Astrocyte (in vitro differentiated cells and primary cell): ENCODE measurements around the gene POLR1C.
"Not testable (repeated sequence)": the region's sequence is repeated elsewhere in the genome, so short reads cannot be mapped to it uniquely, and the experiment has no call there.

Source experiments
- CTCF ChIP-seq: IDR thresholded peaks from 2 replicates; pipeline ENCODE4 v1.5.1; 2011; ENCODE audit warnings: low read depth, mild to moderate bottlenecking, inconsistent platforms, low read length, moderate library complexity; ENCODE audit not compliant: insufficient read depth
- EZH2 ChIP-seq: IDR thresholded peaks from 2 replicates; pipeline ENCODE4 v1.6.1; 2012; ENCODE audit warnings: mild to moderate bottlenecking, low read length, inconsistent platforms; ENCODE audit not compliant: insufficient read depth

GRCh38 chr6:43538986-43539385 is 22.1 kb downstream of the POLR1C start:
- TF ChIP-seq CTCF, EZH2: not testable (repeated sequence)
